ENCODE measurements around the gene CDK17. TPM values are rescaled to one million over a fixed set of nuclear protein-coding genes. Genes with fewer than 3 reads are reported as not detected.

CDK17 gene
- total RNA-seq, 1 experiment from 2014 or later, result 21.4 TPM

DNA sequence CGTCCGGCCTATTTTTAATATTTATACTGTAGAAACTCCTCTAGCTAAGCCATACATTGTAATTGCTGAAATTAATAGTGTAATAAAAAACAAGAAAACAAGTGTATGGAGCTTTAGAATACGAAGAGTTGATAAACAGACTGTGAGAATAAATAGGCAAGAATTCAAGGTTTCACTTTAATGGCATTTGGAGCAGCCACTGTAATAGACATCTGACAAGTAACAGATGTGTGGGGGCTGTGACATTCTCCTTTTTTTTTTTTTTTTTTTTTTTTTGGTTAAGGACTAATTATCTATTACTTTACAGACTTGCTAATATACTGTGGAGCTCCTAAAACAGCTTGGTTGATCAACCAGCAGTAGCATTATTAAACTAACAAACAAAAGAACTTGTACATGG lies 47.0 kb upstream of the CDK17 start:
- Histone ChIP-seq H2AFZ (ENCODE audit: low read depth, low read length, poor library complexity, severe bottlenecking) (no peak overlapping the region), H4K20me1 (ENCODE audit: insufficient read depth) (no peaks in the 10 kb centered on the region), H3K9me3 (ENCODE audit: control insufficient read depth in 1 of 2, insufficient read depth in 1 of 2, low read depth in 1 of 2, low read length in 2 of 2) (no peaks in the 10 kb centered on the region), H3K4me1 (ENCODE audit: control insufficient read depth in 1 of 2, insufficient read depth in 2 of 2, low read length in 2 of 2) (peaks cover 0 to 3% of the 10 kb centered on the region in 2 experiments; a peak in 1 of 4 replicates), H3K36me3 (ENCODE audit: control insufficient read depth in 1 of 2, insufficient read depth in 2 of 2, low read length in 2 of 2) (no peaks in the 10 kb centered on the region), H3K9me2 (ENCODE audit: insufficient read depth) (no peaks in the 10 kb centered on the region), H3K4me2 (ENCODE audit: low read length) (no peak overlapping the region), H3K9ac (ENCODE audit: low read length) (no peak overlapping the region), H3K79me2 (ENCODE audit: insufficient read depth, low read length) (no peaks in the 10 kb centered on the region), H3K27me3 (ENCODE audit: insufficient read depth, low read length) (no peaks in the 10 kb centered on the region), H3K4me3 (replicated peaks in 1 of 2; ENCODE audit: low read depth in 1 of 2, low read length in 2 of 2) (no peak overlapping the region), H3K27ac (ENCODE audit: low read depth, low read length) (no peak overlapping the region)
- DNase-seq (ENCODE audit: low read depth, low spot score), result no peak
- POLR2A ChIA-PET, result no interaction called here
- ATAC-seq, result no peak
- CTCF ChIA-PET, result no interaction called here
- intact Hi-C loops (cut with micrococcal nuclease), result no loop called here
- TF ChIP-seq POLR2A (IDR thresholded peaks at IDR 0.05; ENCODE audit: borderline replicate concordance, extremely low read depth, insufficient read depth, insufficient read length), result no peak
- TF ChIP-seq TCF7L2 (IDR thresholded peaks at IDR 0.05; ENCODE audit: borderline replicate concordance, extremely low read depth, insufficient read depth, insufficient read length), result no peak
- TF ChIP-seq, protein P1, sequence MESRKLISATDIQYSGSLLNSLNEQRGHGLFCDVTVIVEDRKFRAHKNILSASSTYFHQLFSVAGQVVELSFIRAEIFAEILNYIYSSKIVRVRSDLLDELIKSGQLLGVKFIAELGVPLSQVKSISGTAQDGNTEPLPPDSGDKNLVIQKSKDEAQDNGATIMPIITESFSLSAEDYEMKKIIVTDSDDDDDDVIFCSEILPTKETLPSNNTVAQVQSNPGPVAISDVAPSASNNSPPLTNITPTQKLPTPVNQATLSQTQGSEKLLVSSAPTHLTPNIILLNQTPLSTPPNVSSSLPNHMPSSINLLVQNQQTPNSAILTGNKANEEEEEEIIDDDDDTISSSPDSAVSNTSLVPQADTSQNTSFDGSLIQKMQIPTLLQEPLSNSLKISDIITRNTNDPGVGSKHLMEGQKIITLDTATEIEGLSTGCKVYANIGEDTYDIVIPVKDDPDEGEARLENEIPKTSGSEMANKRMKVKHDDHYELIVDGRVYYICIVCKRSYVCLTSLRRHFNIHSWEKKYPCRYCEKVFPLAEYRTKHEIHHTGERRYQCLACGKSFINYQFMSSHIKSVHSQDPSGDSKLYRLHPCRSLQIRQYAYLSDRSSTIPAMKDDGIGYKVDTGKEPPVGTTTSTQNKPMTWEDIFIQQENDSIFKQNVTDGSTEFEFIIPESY (IDR thresholded peaks at IDR 0.05; ENCODE audit: extremely low read depth, insufficient replicate concordance, low read length), result no peak
- TF ChIP-seq SIN3A (IDR thresholded peaks at IDR 0.05; ENCODE audit: low read depth), result no peak
- TF ChIP-seq POLR2AphosphoS5 (IDR thresholded peaks at IDR 0.05; ENCODE audit: low read depth, low read length), result no peak
- TF ChIP-seq EZH2phosphoT487 (IDR thresholded peaks at IDR 0.05; ENCODE audit: borderline replicate concordance), result no peak
- TF ChIP-seq ZNF274 (IDR thresholded peaks at IDR 0.05; ENCODE audit: low read depth, low read length), result no peak
- TF ChIP-seq FOSL1 (IDR thresholded peaks at IDR 0.05; ENCODE audit: low read depth), result no peak
- TF ChIP-seq JUND (IDR thresholded peaks at IDR 0.05), result no peak
- TF ChIP-seq YY1 (IDR thresholded peaks at IDR 0.05; ENCODE audit: extremely low read depth, insufficient replicate concordance, low read depth, low read length), result no peak
- RAD21 ChIA-PET (ENCODE audit: low non-redundant PET in 1 of 2, low total read pairs in 2 of 2, uncharacterized antibody in 2 of 2, unreplicated experiment in 2 of 2), result no interaction called here
- BruUV-seq (replicated peaks), result no TSS peak

All from HCT116 (cell line).